ENCODE measurements around the gene EFCAB11. TPM values are rescaled to one million over a fixed set of nuclear protein-coding genes. Genes with fewer than 3 reads are reported as not detected.

EFCAB11 gene
- total RNA-seq, 2 experiments from 2014 or later = 9.2 to 11.6 TPM

DNA sequence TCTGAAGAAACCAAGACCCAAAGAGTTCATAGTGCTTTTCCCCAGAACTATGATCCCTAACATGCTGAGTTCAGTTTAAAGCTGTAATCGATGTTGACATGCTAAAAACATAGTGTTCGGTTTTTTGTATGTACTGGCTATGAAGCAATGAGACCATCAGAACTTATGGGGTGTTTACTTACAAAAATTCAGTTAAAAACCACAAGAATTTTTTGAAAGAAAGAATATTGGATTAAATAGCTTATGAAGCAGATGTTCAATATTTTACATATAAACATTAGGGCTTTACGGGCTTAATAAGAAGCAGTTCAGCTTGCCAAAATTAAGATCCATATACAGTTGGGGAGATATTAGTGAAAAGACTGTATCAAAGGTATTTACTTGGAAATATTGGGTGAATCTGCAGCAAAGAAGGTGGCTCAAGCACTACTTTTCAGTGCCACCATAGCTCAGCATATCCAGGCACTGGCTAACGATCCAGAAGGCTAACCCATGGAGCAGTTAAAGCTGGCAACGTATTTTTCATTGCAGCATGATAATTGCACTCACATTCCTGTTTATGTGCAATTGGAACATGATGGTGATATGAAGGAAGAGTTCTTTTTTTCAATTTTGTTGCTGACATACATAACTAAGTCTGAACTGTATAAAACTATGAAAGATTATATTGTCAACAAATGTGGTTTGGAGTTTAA, 125.9 kb downstream of the EFCAB11 start:
- DNase-seq (no peak), ATAC-seq (ENCODE audit: low read depth) (no peak)
- Mint-ChIP-seq H3K27me3 (peaks cover 13% of the 10 kb centered on the region), H3K27ac (no peak overlapping the region), H3K9me3 (no peaks in the 10 kb centered on the region), H3K4me1 (no peaks in the 10 kb centered on the region), H3K36me3 (peaks cover 4% of the 10 kb centered on the region), H3K4me3 (no peak overlapping the region)
- POLR2A ChIA-PET = no interaction called here

DNA sequence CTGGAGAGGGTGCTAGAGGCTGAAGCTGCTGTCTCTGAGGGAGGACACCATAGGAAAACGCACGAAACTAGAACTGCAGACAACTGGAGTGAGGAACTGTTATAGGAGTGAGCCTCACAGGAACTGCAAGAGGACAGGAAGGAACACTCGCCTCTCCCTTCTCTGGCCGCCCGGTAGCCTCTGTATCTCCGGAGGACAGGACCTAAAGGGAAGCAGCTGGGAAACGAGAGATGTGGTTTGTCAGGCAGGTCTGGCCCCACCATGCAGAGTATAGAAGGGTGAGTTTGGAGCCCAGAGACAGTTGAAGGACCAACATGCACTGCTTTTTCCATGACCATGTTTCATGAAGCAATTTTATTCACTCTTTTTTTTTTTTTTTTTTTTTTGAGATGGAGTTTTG, 127.3 kb downstream of the EFCAB11 start:
- DNase-seq = no peak
- Mint-ChIP-seq H3K27ac (no peak overlapping the region), H3K4me1 (no peaks in the 10 kb centered on the region), H3K4me3 (no peak overlapping the region), H3K27me3 (peaks cover 11% of the 10 kb centered on the region), H3K9me3 (peaks cover 10% of the 10 kb centered on the region), H3K36me3 (peaks cover 8% of the 10 kb centered on the region)
- ATAC-seq (ENCODE audit: low read depth) = no peak
- POLR2A ChIA-PET = no interaction called here

- no peak for DNase-seq
- peaks cover 8% of the 10 kb centered on the region for H3K27me3 Mint-ChIP-seq
- POLR2A ChIA-PET = no interaction called here
- H3K9me3 Mint-ChIP-seq = peaks cover 11% of the 10 kb centered on the region
- no peak for ATAC-seq (ENCODE audit: low read depth)
- H3K36me3 Mint-ChIP-seq = peaks cover 8% of the 10 kb centered on the region
- H3K4me1 Mint-ChIP-seq = no peaks in the 10 kb centered on the region
- H3K4me3 Mint-ChIP-seq = no peak overlapping the region
- no peak overlapping the region for H3K27ac Mint-ChIP-seq
Observed at GRCh38 chr14:89826596-89826995, 127.9 kb downstream of the EFCAB11 start.

GRCh38 chr14:89823743-89824142, 130.8 kb downstream of the EFCAB11 start:
- no peaks in the 10 kb centered on the region for H3K4me1 Mint-ChIP-seq
- no peak for ATAC-seq (ENCODE audit: low read depth)
- no peak for DNase-seq
- peaks cover 11% of the 10 kb centered on the region for H3K9me3 Mint-ChIP-seq
- H3K27me3 Mint-ChIP-seq = peaks cover 1% of the 10 kb centered on the region
- H3K27ac Mint-ChIP-seq = no peak overlapping the region
- POLR2A ChIA-PET = no interaction called here
- H3K36me3 Mint-ChIP-seq = peaks cover 8% of the 10 kb centered on the region
- no peak overlapping the region for H3K4me3 Mint-ChIP-seq

DNA sequence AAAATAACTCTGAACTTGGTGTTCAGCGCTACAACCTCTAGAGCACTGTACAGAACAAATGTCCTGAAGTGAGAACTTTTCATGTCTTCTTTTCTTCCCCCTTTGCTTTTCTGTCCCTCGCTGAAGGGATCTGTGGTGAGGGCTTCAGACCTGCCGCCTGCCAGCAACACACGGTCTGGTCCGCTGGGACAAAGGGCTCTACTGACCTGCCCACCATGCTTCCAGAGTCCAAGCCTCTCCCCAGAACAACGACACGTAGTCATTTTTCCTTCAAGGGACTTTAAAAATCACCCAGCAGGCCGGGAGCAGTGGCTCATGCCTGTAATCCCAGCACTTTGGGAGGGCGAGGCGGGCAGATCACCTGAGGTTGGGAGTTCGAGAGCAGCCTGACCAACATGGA, 140.4 kb downstream of the EFCAB11 start:
- Mint-ChIP-seq H3K36me3 (no peaks in the 10 kb centered on the region), H3K27ac (no peak overlapping the region), H3K4me3 (no peak overlapping the region), H3K4me1 (no peaks in the 10 kb centered on the region), H3K27me3 (peaks cover 14% of the 10 kb centered on the region), H3K9me3 (no peaks in the 10 kb centered on the region)
- DNase-seq (no peak), ATAC-seq (ENCODE audit: low read depth) (no peak)
- POLR2A ChIA-PET = no interaction called here

DNA sequence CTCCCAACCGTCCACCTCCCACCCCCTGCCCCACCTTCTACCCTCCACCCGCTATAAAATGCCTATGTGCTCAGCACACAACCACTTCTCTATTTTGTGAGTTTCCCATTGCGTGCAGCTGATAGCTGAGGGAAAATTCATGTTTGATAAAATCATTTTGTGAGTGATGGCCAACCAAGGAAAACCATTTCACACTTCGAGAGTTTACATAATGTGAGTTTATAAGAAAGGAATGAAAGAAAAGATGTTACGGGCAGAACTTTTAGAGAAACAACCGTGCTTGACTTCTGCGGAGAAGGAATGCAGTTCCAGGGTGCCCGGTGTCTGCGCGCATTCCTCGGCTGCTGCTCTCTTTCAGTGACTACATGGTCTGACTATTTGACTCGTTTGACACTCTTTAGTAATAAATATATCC, 140.9 kb downstream of the EFCAB11 start:
- ATAC-seq (ENCODE audit: low read depth) (no peak), DNase-seq (no peak)
- H3K36me3 Mint-ChIP-seq = no peaks in the 10 kb centered on the region
- H3K27ac Mint-ChIP-seq = no peak overlapping the region
- H3K9me3 Mint-ChIP-seq = no peaks in the 10 kb centered on the region
- peaks cover 14% of the 10 kb centered on the region for H3K27me3 Mint-ChIP-seq
- no peaks in the 10 kb centered on the region for H3K4me1 Mint-ChIP-seq
- POLR2A ChIA-PET = no interaction called here
- no peak overlapping the region for H3K4me3 Mint-ChIP-seq

DNA sequence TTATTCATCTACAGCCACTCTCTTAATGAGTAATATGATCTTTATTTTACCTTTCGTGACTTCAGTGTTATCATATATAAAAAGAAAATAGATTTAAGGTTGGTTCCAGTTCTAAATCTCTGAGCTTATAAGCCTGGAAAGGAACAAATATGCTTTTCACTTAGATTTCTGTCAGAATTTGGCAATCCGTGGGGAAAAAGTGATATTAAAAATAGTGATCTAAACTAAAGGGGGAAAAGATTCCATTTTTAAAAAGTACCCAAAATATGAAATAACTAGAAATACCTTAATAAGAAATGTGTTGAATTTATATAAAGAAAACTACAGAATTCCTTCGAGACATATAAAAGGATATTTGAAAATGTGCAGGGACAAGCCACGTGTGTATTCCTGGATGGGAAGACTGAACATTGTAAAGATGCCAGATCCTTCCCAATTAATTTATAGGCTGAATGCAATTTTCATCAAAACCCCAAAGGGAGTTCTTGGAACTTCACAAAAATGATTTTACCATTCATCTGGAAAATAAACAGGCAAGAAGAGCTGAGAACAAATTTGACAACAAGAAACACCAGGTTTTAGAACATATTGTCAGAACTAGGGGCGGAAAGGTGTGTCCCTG, 142.5 kb downstream of the EFCAB11 start:
- no peak overlapping the region for H3K4me3 Mint-ChIP-seq

DNA sequence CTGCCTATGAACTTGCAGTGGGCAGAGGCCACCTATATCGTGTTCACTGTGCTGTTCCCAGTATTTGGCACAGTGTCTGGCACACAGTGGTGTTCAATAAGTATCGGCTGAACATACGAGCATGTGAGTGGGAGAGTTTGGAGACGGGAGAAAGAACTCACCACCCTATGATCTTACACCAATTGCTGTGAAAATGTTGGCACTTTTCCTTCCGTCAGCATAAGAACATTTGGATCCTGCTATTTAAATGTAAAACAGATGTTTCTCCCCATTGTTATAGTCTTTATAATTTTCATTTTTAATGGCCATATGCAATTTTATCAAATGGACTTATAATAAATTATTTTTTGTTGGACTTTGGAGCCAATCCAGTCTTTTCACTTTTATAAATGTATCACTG, 144.4 kb downstream of the EFCAB11 start:
- Mint-ChIP-seq H3K4me3 (no peak overlapping the region), H3K36me3 (no peaks in the 10 kb centered on the region), H3K9me3 (no peaks in the 10 kb centered on the region), H3K27ac (no peak overlapping the region), H3K27me3 (peaks cover 14% of the 10 kb centered on the region), H3K4me1 (no peaks in the 10 kb centered on the region)
- POLR2A ChIA-PET = no interaction called here
- ATAC-seq (ENCODE audit: low read depth) (no peak), DNase-seq (no peak)

More for the DNA sequence above, 142.5 kb downstream of the EFCAB11 start:
- POLR2A ChIA-PET = no interaction called here
- Mint-ChIP-seq H3K27ac (no peak overlapping the region), H3K4me1 (no peaks in the 10 kb centered on the region), H3K36me3 (no peaks in the 10 kb centered on the region), H3K27me3 (peaks cover 14% of the 10 kb centered on the region), H3K9me3 (no peaks in the 10 kb centered on the region)
- DNase-seq (no peak), ATAC-seq (ENCODE audit: low read depth) (no peak)

DNA sequence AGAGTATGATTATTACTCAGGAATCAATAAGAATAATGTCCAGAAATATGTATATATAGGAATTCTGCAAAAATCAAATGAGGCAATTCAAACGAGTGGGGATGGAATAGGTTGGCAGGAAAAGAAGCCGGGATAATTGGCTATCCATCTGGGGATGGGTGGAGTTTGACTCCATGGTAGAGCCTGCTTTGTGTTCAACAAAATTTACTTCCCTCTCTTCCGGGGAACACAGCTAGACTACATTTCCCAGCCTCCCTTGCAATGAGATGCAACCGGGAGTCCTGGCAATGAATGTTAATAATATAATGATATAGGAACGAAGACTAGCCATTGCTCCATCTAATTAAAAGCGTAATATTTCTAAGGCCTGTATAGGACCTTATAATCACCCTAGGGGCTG, 146.6 kb downstream of the EFCAB11 start:
- POLR2A ChIA-PET = no interaction called here
- Mint-ChIP-seq H3K4me1 (no peaks in the 10 kb centered on the region), H3K9me3 (no peaks in the 10 kb centered on the region), H3K4me3 (no peak overlapping the region), H3K27me3 (peaks cover 6% of the 10 kb centered on the region), H3K36me3 (no peaks in the 10 kb centered on the region), H3K27ac (no peak overlapping the region)
- no peak for DNase-seq
- ATAC-seq (ENCODE audit: low read depth) = no peak

DNA sequence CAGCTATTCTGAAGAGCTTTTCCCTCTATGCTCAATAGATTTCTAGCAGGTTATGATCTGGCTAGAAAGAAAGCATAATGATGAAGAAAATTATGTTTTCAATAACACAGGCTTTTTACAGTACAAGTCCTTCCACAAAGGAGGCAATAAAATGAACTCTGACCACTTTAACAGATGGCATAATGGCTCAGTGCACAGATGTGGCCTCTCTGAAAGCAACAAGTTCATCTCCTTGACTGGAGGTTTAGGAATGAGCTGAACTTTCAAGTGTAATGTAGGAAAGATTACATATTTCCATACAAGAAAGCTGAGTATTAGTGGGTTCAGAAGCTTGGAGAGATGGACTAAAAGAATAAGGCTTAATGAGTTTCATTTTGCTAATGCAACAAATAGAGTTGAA, 147.4 kb downstream of the EFCAB11 start:
- no peaks in the 10 kb centered on the region for H3K36me3 Mint-ChIP-seq
- H3K4me3 Mint-ChIP-seq = no peak overlapping the region
- no peaks in the 10 kb centered on the region for H3K4me1 Mint-ChIP-seq
- DNase-seq (no peak), ATAC-seq (ENCODE audit: low read depth) (no peak)
- peaks cover 3% of the 10 kb centered on the region for H3K27me3 Mint-ChIP-seq
- no peak overlapping the region for H3K27ac Mint-ChIP-seq
- POLR2A ChIA-PET = no interaction called here
- no peaks in the 10 kb centered on the region for H3K9me3 Mint-ChIP-seq

DNA sequence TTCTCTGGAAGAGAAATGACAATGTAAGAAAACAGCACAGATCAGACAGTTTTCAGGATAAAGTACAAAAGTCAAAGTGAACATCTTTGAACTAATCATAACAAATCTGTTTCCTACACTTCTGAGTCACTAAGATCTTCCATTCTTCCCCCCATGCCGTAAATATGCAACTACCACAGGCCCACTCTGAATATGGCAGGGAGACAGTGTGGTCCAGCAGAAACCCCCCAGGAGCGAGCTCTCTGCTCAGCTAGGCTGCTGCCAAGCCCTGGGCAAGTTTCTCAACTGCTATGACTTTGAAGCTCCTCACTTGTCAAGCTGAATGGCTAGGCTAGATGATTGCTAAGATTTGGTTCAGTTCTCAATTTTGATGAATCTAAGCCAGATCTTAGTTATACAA, 148.1 kb downstream of the EFCAB11 start:
- Mint-ChIP-seq H3K36me3 (no peaks in the 10 kb centered on the region), H3K27me3 (no peaks in the 10 kb centered on the region), H3K4me3 (no peak overlapping the region), H3K27ac (no peak overlapping the region), H3K9me3 (no peaks in the 10 kb centered on the region), H3K4me1 (no peaks in the 10 kb centered on the region)
- POLR2A ChIA-PET = no interaction called here
- DNase-seq = no peak
- no peak for ATAC-seq (ENCODE audit: low read depth)

- DNase-seq (no peak), ATAC-seq (ENCODE audit: low read depth) (no peak)
- H3K4me3 Mint-ChIP-seq = no peak overlapping the region
- H3K27ac Mint-ChIP-seq = no peak overlapping the region
- no peaks in the 10 kb centered on the region for H3K4me1 Mint-ChIP-seq
- no peaks in the 10 kb centered on the region for H3K27me3 Mint-ChIP-seq
- no peaks in the 10 kb centered on the region for H3K36me3 Mint-ChIP-seq
- no peaks in the 10 kb centered on the region for H3K9me3 Mint-ChIP-seq
- POLR2A ChIA-PET = no interaction called here
Observed at GRCh38 chr14:89805501-89805900, 149.0 kb downstream of the EFCAB11 start.

- DNase-seq (no peak), ATAC-seq (ENCODE audit: low read depth) (no peak)
- Mint-ChIP-seq H3K27me3 (no peaks in the 10 kb centered on the region), H3K27ac (no peak overlapping the region), H3K36me3 (no peaks in the 10 kb centered on the region), H3K4me3 (no peak overlapping the region), H3K4me1 (no peaks in the 10 kb centered on the region), H3K9me3 (no peaks in the 10 kb centered on the region)
- POLR2A ChIA-PET = no interaction called here
Observed at GRCh38 chr14:89803542-89803941, 151.0 kb downstream of the EFCAB11 start.

GRCh38 chr14:89801136-89801535, 153.4 kb downstream of the EFCAB11 start:
- H3K4me3 Mint-ChIP-seq = no peak overlapping the region
- POLR2A ChIA-PET = no interaction called here
- H3K4me1 Mint-ChIP-seq = no peaks in the 10 kb centered on the region

More at GRCh38 chr14:89801136-89801535, 153.4 kb downstream of the EFCAB11 start:
- no peak overlapping the region for H3K27ac Mint-ChIP-seq
- H3K9me3 Mint-ChIP-seq = no peaks in the 10 kb centered on the region
- ATAC-seq (ENCODE audit: low read depth) = no peak
- no peaks in the 10 kb centered on the region for H3K27me3 Mint-ChIP-seq
- DNase-seq = no peak
- H3K36me3 Mint-ChIP-seq = no peaks in the 10 kb centered on the region
